ENCODE data around the gene HS3ST6. TPM values are rescaled to one million over a fixed set of nuclear protein-coding genes. Genes with fewer than 3 reads are reported as not detected.
"Not testable (repeated sequence)": the region's sequence is repeated elsewhere in the genome, so short reads cannot be mapped to it uniquely, and the experiment has no call there.

The HS3ST6 gene
- total RNA-seq, 3 donors from 2014 or later, result not detected

- H3K27me3 ChIP-seq, result peaks cover 0 to 69% of the 10 kb centered on the region in 2 donors
- TF ChIP-seq POLR2AphosphoS5 (IDR thresholded peaks at IDR 0.05), result no peak
Measured at GRCh38 chr16:1920727-1921171, 2.5 kb upstream of the HS3ST6 start.

GRCh38 chr16:1920122-1920521 lies 1.9 kb upstream of the HS3ST6 start:
- H3K4me1 ChIP-seq; H3K27ac ChIP-seq; H3K36me3 ChIP-seq; DNase-seq (ENCODE audit: low spot score in 2 of 2); intact Hi-C loops (cut with DNase I; ENCODE audit: low total_unique reads); H3K4me3 ChIP-seq; H3K9me3 ChIP-seq: not testable (repeated sequence)
- H3K27me3 ChIP-seq, result peaks cover 0 to 72% of the 10 kb centered on the region in 2 donors

More at GRCh38 chr16:1920727-1921171, 2.5 kb upstream of the HS3ST6 start:
- H3K4me1 ChIP-seq, result no peaks in the 10 kb centered on the region
- DNase-seq (ENCODE audit: low spot score in 2 of 2), result no peak
- no peaks in the 10 kb centered on the region for H3K36me3 ChIP-seq
- H3K9me3 ChIP-seq, result no peaks in the 10 kb centered on the region
- intact Hi-C loops (cut with DNase I; ENCODE audit: low total_unique reads), result no loop called here
- H3K4me3 ChIP-seq, result no peak overlapping the region
- H3K27ac ChIP-seq, result no peak overlapping the region

- TF ChIP-seq POLR2A (IDR thresholded peaks at IDR 0.05) (no peak), CTCF (IDR thresholded peaks at IDR 0.05) (no peak), POLR2AphosphoS5 (IDR thresholded peaks at IDR 0.05) (no peak)
- intact Hi-C loops (cut with DNase I; ENCODE audit: low total_unique reads), result no loop called here
- no peak overlapping the region for H3K27ac ChIP-seq
- DNase-seq (ENCODE audit: low spot score in 2 of 2), result no peak
- H3K4me1 ChIP-seq, result no peaks in the 10 kb centered on the region
- no peaks in the 10 kb centered on the region for H3K36me3 ChIP-seq
- peaks cover 0 to 77% of the 10 kb centered on the region in 2 donors for H3K27me3 ChIP-seq
- H3K9me3 ChIP-seq, result no peaks in the 10 kb centered on the region
- no peak overlapping the region for H3K4me3 ChIP-seq
Measured at GRCh38 chr16:1919327-1919998, 1.2 kb upstream of the HS3ST6 start.

- no peak for TF ChIP-seq POLR2AphosphoS5 (IDR thresholded peaks at IDR 0.05)
- TF ChIP-seq CTCF (IDR thresholded peaks at IDR 0.05), result no peak
- TF ChIP-seq POLR2A (IDR thresholded peaks at IDR 0.05), result no peak
- peaks cover 0 to 76% of the 10 kb centered on the region in 2 donors for H3K27me3 ChIP-seq
- H3K27ac ChIP-seq, result no peak overlapping the region
- no peaks in the 10 kb centered on the region for H3K4me1 ChIP-seq
- peak overlapping the region in 2 of 3 donors; percentile 23 to 51 for H3K4me3 ChIP-seq
- intact Hi-C loops (cut with DNase I; ENCODE audit: low total_unique reads), result no loop called here
- no peak for DNase-seq (ENCODE audit: low spot score in 2 of 2)
- no peaks in the 10 kb centered on the region for H3K36me3 ChIP-seq
- H3K9me3 ChIP-seq, result no peaks in the 10 kb centered on the region
Measured at GRCh38 chr16:1917665-1918350, 407 bp downstream of the HS3ST6 start.

GRCh38 chr16:1917056-1917664 lies 1.1 kb downstream of the HS3ST6 start:
- Histone ChIP-seq H3K27ac (no peak overlapping the region), H3K9me3 (no peaks in the 10 kb centered on the region)

More at GRCh38 chr16:1917056-1917664, 1.1 kb downstream of the HS3ST6 start:
- H3K36me3 ChIP-seq, result no peaks in the 10 kb centered on the region
- no peak for TF ChIP-seq CTCF (IDR thresholded peaks at IDR 0.05)
- no peak for TF ChIP-seq POLR2A (IDR thresholded peaks at IDR 0.05)
- TF ChIP-seq POLR2AphosphoS5 (IDR thresholded peaks at IDR 0.05), result no peak
- DNase-seq (ENCODE audit: low spot score in 2 of 2), result no peak
- peak overlapping the region in 2 of 3 donors; percentile 15 to 51 for H3K4me3 ChIP-seq
- intact Hi-C loops (cut with DNase I; ENCODE audit: low total_unique reads), result no loop called here
- no peaks in the 10 kb centered on the region for H3K4me1 ChIP-seq
- peaks cover 0 to 71% of the 10 kb centered on the region in 2 donors for H3K27me3 ChIP-seq

Data from breast epithelium (tissue), 4 donors.